K562 (cell line): ENCODE measurements around the gene EDDM13. TPM values are rescaled to one million over a fixed set of nuclear protein-coding genes. Genes with fewer than 3 reads are reported as not detected.

Experiments
- ATAC-seq: fragments of 200-7000 bp; cut with Tn5 transposase; 3 replicates; pipeline ENCODE4 v1.9.1; 2020; ENCODE audit warnings: moderate library complexity
- BruUV-seq: library from RNA; stranded (reverse); fragments of 400-500 nt; replicated peaks from 2 replicates; lab custom pipeline; 2021; lab: Mats Ljungman, UMichigan
- CTCF ChIA-PET: fragments of 300-600 bp; formaldehyde crosslinking; extraction: SDS; loops from one replicate; lab custom pipeline; 2021; ENCODE audit warnings: low intra/inter-chr PET ratio; lab: Yijun Ruan, JAX
- POLR2A ChIA-PET: fragments of 300-600, 350-650 bp; sonication (Branson Sonifier 250); formaldehyde crosslinking; extraction: SDS; loops from one replicate; lab custom pipeline; 2021; ENCODE audit warnings: antibody characterized with exemption, inconsistent platforms; lab: Yijun Ruan, JAX
- DNase-seq, 4 experiments: peaks; one replicate each; pipeline versions ENCODE4 v3.0.0 to v3.0.0-alpha.2; 2011 to 2018; ENCODE audit warnings: low spot score in 3 of 4, mixed read lengths in 3 of 4; ENCODE audit errors: extremely low read depth in 1 of 4
- FAIRE-seq: peaks from 2 replicates; lab custom pipeline; 2011; peaks lifted over from hg19 to GRCh38; lab: Jason Lieb, UNC
- H2AFZ ChIP-seq: 2 replicates; pipeline ENCODE4 v1.6.0; 2011; ENCODE audit warnings: low read depth, low read length, control low read depth, inconsistent platforms
- H3K27ac ChIP-seq: fragments of 200-600 bp; 3 replicates; pipeline ENCODE4 v1.8.0; 2011; ENCODE audit warnings: low read depth, mild to moderate bottlenecking, control low read depth, inconsistent platforms, low read length, moderate library complexity, mixed read lengths; ENCODE audit errors: extremely low read depth
- H3K27me3 ChIP-seq, 2 experiments: fragments of 300-600 bp in 1 of 2; 2 replicates in 1 of 2; 3 replicates in 1 of 2; pipeline versions ENCODE4 v1.6.0 to v1.8.0; 2011; ENCODE audit warnings: inconsistent platforms in 2 of 2, low read length in 2 of 2, mild to moderate bottlenecking in 1 of 2, mixed read lengths in 1 of 2, moderate library complexity in 1 of 2; ENCODE audit not compliant: control insufficient read depth in 2 of 2, insufficient read depth in 2 of 2
- H3K36me3 ChIP-seq: fragments of 300-600 bp; 3 replicates; pipeline ENCODE4 v1.8.0; 2011; ENCODE audit warnings: mild to moderate bottlenecking, low read length, inconsistent platforms; ENCODE audit not compliant: control insufficient read depth, insufficient read depth
- H3K4me1 ChIP-seq, 2 experiments: fragments of 200-600 bp in 1 of 2; replicated peaks in 1 of 2; 2 replicates in 1 of 2; 3 replicates in 1 of 2; pipeline versions ENCODE4 v1.5.1 to v1.8.0; 2011; ENCODE audit warnings: inconsistent platforms in 2 of 2, low read length in 2 of 2, mild to moderate bottlenecking in 1 of 2, mixed read lengths in 1 of 2, moderate library complexity in 1 of 2; ENCODE audit not compliant: control insufficient read depth in 2 of 2, insufficient read depth in 2 of 2
- H3K4me2 ChIP-seq: 2 replicates; pipeline ENCODE4 v1.6.1; 2011; ENCODE audit warnings: low read length, control low read depth, inconsistent platforms, mixed read lengths; ENCODE audit not compliant: insufficient read depth
- H3K4me3 ChIP-seq: fragments of 200-600 bp; sonication (generic), shearing (Covaris generic); 2 replicates; pipeline ENCODE4 v1.5.1; 2016; ENCODE audit warnings: control low read depth, inconsistent platforms
- H3K79me2 ChIP-seq: fragments of 200-600 bp; 3 replicates; pipeline ENCODE4 v1.8.0; 2011; ENCODE audit warnings: low read length, inconsistent platforms; ENCODE audit not compliant: control insufficient read depth, insufficient read depth
- H3K9ac ChIP-seq, 2 experiments: 2 replicates each; pipeline versions ENCODE4 v1.6.0 to v1.6.1; 2011; ENCODE audit warnings: low read depth in 2 of 2, low read length in 2 of 2, control low read depth in 1 of 2, inconsistent platforms in 1 of 2, mild to moderate bottlenecking in 1 of 2, mixed read lengths in 1 of 2; ENCODE audit not compliant: insufficient read depth in 1 of 2
- H3K9me1 ChIP-seq: one replicate; pipeline ENCODE4 v1.6.0; 2011; ENCODE audit warnings: inconsistent platforms, mild to moderate bottlenecking, low read length, moderate library complexity; ENCODE audit not compliant: control insufficient read depth, insufficient read depth
- H3K9me3 ChIP-seq: replicated peaks from 2 replicates; pipeline ENCODE4 v1.5.1; 2011; ENCODE audit warnings: low read depth, low read length, inconsistent platforms; ENCODE audit not compliant: control insufficient read depth, insufficient read depth
- H4K20me1 ChIP-seq: replicated peaks from 2 replicates; pipeline ENCODE4 v1.6.1; 2011; ENCODE audit warnings: low read length, inconsistent platforms, mixed read lengths; ENCODE audit not compliant: control insufficient read depth, insufficient read depth
- CTBP1 ChIP-seq: fragments of 450-650 bp; IDR thresholded peaks from 2 replicates; pipeline ENCODE4 v1.6.1; 2016; ENCODE audit warnings: borderline replicate concordance
- CXXC5 ChIP-seq: fragments of 250-450 bp; sonication (Bioruptor Pico); IDR thresholded peaks from 2 replicates; pipeline ENCODE4 v1.8.0; 2022; ENCODE audit warnings: inconsistent platforms, mild to moderate bottlenecking, moderate library complexity
- HDAC6 ChIP-seq: IDR thresholded peaks from 2 replicates; pipeline ENCODE4 v1.6.1; 2012; ENCODE audit warnings: low read depth, mild to moderate bottlenecking, control low read depth, inconsistent platforms, low read length, moderate library complexity
- ILF3 ChIP-seq: fragments of 450-650 bp; IDR thresholded peaks from 2 replicates; pipeline ENCODE4 v1.6.1; 2018; ENCODE audit warnings: antibody characterized with exemption, mild to moderate bottlenecking, moderate library complexity, borderline replicate concordance
- JUN ChIP-seq, 2 experiments: sonication (generic) in 1 of 2; formaldehyde crosslinking in 1 of 2; IDR thresholded peaks; 2 replicates each; pipeline versions ENCODE4 v1.6.1 to v1.8.0; 2012 to 2022; ENCODE audit warnings: borderline replicate concordance in 2 of 2, mild to moderate bottlenecking in 2 of 2, improper control_type of control experiment in 1 of 2, low read depth in 1 of 2, low read length in 1 of 2, missing genetic modification reagents in 1 of 2
- MBD2 ChIP-seq: sonication (generic); IDR thresholded peaks from 2 replicates; pipeline ENCODE4 v1.6.1; 2016; ENCODE audit warnings: low read depth, borderline replicate concordance
- MXI1 ChIP-seq: IDR thresholded peaks from 2 replicates; pipeline ENCODE4 v1.6.1; 2011; ENCODE audit warnings: low read depth, mild to moderate bottlenecking, improper control_type of control experiment, low read length
- NR2C1 ChIP-seq, 2 experiments: fragments of 450-650 bp; IDR thresholded peaks; 2 replicates each; pipeline ENCODE4 v1.6.1; 2017; ENCODE audit warnings: mild to moderate bottlenecking in 2 of 2, antibody characterized with exemption in 1 of 2, inconsistent platforms in 1 of 2, missing compliant biosample characterization in 1 of 2, missing genetic modification characterization in 1 of 2
- NRF1 ChIP-seq, 2 experiments: fragments of 450-650 bp; IDR thresholded peaks in 1 of 2; conservative IDR thresholded peaks in 1 of 2; 2 replicates each; pipeline ENCODE4 v1.6.1; 2014; ENCODE audit warnings: mild to moderate bottlenecking in 2 of 2
- RREB1 ChIP-seq: fragments of 250-450 bp; sonication (Bioruptor Pico); IDR thresholded peaks from 2 replicates; pipeline ENCODE4 v1.4.0; 2020
- SP2 ChIP-seq: IDR thresholded peaks from 2 replicates; pipeline ENCODE4 v1.6.1; 2011; ENCODE audit warnings: mild to moderate bottlenecking, low read depth, low read length, moderate library complexity; ENCODE audit not compliant: poor library complexity, severe bottlenecking; ENCODE audit errors: extremely low read depth
- ZNF354B ChIP-seq: fragments of 250-450 bp; sonication (Bioruptor Pico); IDR thresholded peaks from 2 replicates; pipeline ENCODE4 v1.4.0; 2020
- WGBS: fragments of 100-300 bp; shearing (Covaris generic); methylation state at CpG from one replicate; pipeline ENCODE4 v1.1.6; 2016; ENCODE audit warnings: low coverage, mixed read lengths; ENCODE audit not compliant: insufficient coverage; ENCODE audit errors: missing lambda C conversion rate; 5-methylcytosine and 5-hydroxymethylcytosine counted together
- in situ Hi-C: fragments of 300-500 bp; cut with MboI; formaldehyde crosslinking; loops from 4 replicates; pipeline ENCODE4 v1.15.0; 2018; ENCODE audit warnings: inconsistent platforms, mixed read lengths
- intact Hi-C: fragments of 100-400 bp; cut with micrococcal nuclease; formaldehyde crosslinking; loops from 2 replicates; pipeline ENCODE4 v1.14.2; 2022
- polyA plus RNA-seq, 8 experiments: library from polyadenylated mRNA; depleted of rRNA in 4 of 8; stranded (reverse) in 5 of 8; unstranded in 3 of 8; fragments of >200 nt; fragmentation: Nextera tagmentation in 2 of 8; fragmentation: Illumina TruSeq in 1 of 8; extraction: Ambion mirVana in 2 of 8; extraction: Trizol in 1 of 8; gene quantifications; 2 replicates each; pipeline versions ENCODE4 v1.2.1 to v1.2.3, GENCODE V29; 2011 to 2014; ENCODE audit warnings: inconsistent platforms in 1 of 8, missing spikeins in 1 of 8
- total RNA-seq, 7 experiments: library from RNA; depleted of rRNA in 6 of 7; stranded (reverse); fragments of >200 nt in 6 of 7; fragmentation: Illumina TruSeq in 2 of 7; extraction: Trizol in 2 of 7; gene quantifications; 2 replicates each; pipeline versions ENCODE4 v1.2.1 to v1.2.3, GENCODE V29; 2011 to 2021; ENCODE audit warnings: low replicate concordance in 1 of 7
- TF ChIP-seq, protein P1 (sequence below): fragments of 200-800 bp; sonication (Bioruptor generic); IDR thresholded peaks from 2 replicates; pipeline ENCODE4 v1.6.1; 2017; ENCODE audit warnings: missing genetic modification characterization, missing compliant biosample characterization

EDDM13 gene
- total and polyA plus RNA-seq, 9 of the 15 experiments (the other 6 are each of a cell fraction or from before 2014, with no cell fraction given) = 2.0 to 7.7 (median 4.1) TPM

DNA sequence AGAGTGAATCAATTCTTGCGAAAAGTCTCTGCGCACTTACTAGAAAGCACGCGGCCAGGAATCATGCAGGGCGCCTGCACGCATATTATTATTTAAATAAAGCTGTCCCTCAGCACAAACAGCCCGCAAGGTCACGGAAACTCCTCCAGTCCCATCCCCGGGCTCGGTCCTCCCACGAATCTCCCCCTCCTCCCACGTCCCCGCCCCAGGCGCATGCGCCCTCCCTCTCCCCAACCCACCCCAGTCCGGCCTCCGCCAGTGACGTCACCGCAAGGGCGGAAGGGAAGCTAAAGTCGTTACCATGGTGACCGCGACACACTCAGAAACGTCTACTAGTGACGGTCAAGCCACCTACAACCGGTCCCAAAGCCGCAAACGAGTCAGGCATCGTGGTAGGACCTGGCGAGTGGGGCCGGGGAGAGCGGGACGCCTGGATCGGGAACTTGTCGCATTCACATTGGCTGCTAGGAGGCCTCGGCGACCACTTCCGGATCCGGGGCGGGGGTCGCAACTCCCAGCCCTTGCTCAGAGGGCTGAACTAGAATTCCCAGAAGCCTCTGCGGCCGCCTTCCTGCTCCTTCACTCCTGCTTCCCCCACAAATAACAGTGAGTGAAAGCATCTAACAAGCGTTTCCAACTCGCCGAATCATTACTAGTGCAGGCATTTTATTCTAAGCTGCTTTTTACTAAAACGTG lies 42.0 kb downstream of the EDDM13 start, which contains the start of gene ZSCAN5A:
ZSCAN5A (minus strand) TSS at position 459 of the 696 bp plus-strand sequence. CDS start 89,793 bp downstream, outside the sequence.
- peaks cover 3% of the 10 kb centered on the region; the same call in 1 of the 2 replicates for H3K9me3 ChIP-seq
- CTCF ChIA-PET = no interaction called here
- in situ Hi-C loops = loop anchor here (25.0 kb wide), 1 partner anchor 677 kb away; the partner anchor contains the start of genes CCDC106, ZNF580 and ZNF581
- ATAC-seq (peak; percentile 86), FAIRE-seq (no peak), DNase-seq (peak; percentile 97 to 99 (median 99))
- peaks cover 16 to 17% of the 10 kb centered on the region in 2 experiments for H3K4me1 ChIP-seq
- H3K9me1 ChIP-seq = no peaks in the 10 kb centered on the region
- peak within 1 kb of the TSS; percentile 99 for H3K27ac ChIP-seq
- BruUV-seq = no TSS peak
- WGBS = under 1% methylated on average over 33 of the region's 47 CpGs
- no peaks in the 10 kb centered on the region for H3K27me3 ChIP-seq
- H4K20me1 ChIP-seq = no peaks in the 10 kb centered on the region
- H3K36me3 ChIP-seq = peaks cover 25% of the 10 kb centered on the region; the same call in 2 of the 3 replicates
- POLR2A ChIA-PET = interaction anchor here (0.6 to 1.2 kb wide), 5 partner anchors 46 to 238 kb away, joined by 3 read pairs; no protein-coding TSS in a partner anchor
- peaks cover 12% of the 10 kb centered on the region for H3K79me2 ChIP-seq
- H2AFZ ChIP-seq = peak within 1 kb of the TSS; percentile 100
- intact Hi-C loops = loop anchor here (5.0 kb wide), 1 partner anchor 38 kb away; no protein-coding TSS in a partner anchor
- H3K4me2 ChIP-seq = peak within 1 kb of the TSS; percentile 99
- peak within 1 kb of the TSS; percentile 92 to 95 for H3K9ac ChIP-seq
- H3K4me3 ChIP-seq = peak within 1 kb of the TSS; percentile 77
- TF ChIP-seq MBD2 (peak; percentile 72; the same call in 1 of the 2 replicates), JUN (IDR thresholded peaks at IDR 0.05; ENCODE audit: borderline replicate concordance, low read depth, low read length) (peak; percentile 71), JUN (CRISPR knock-in tag; IDR thresholded peaks at IDR 0.05; ENCODE audit: borderline replicate concordance) (no peak), CTBP1 (0 out of 2 replicates have a peak, but pooled peaks have one; percentile 23), MXI1 (no peak; the same call in 1 of the 2 replicates), SP2 (peak; percentile 30), ZNF354B (CRISPR knock-in tag) (no peak), ILF3 (no peak), NRF1 (conservative IDR thresholded peaks at IDR 0.05 in 1 of 2, IDR thresholded peaks at IDR 0.05 in 1 of 2) (peak; percentile 81 to 83), CXXC5 (CRISPR knock-in tag) (peak; percentile 48), NR2C1 (IDR thresholded peaks at IDR 0.05) (peak; percentile 99), NR2C1 (tag; IDR thresholded peaks at IDR 0.05) (peak; percentile 99), RREB1 (CRISPR knock-in tag) (no peak), HDAC6 (no peak)
- TF ChIP-seq, protein P1, sequence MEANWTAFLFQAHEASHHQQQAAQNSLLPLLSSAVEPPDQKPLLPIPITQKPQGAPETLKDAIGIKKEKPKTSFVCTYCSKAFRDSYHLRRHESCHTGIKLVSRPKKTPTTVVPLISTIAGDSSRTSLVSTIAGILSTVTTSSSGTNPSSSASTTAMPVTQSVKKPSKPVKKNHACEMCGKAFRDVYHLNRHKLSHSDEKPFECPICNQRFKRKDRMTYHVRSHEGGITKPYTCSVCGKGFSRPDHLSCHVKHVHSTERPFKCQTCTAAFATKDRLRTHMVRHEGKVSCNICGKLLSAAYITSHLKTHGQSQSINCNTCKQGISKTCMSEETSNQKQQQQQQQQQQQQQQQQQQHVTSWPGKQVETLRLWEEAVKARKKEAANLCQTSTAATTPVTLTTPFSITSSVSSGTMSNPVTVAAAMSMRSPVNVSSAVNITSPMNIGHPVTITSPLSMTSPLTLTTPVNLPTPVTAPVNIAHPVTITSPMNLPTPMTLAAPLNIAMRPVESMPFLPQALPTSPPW = peak; percentile 96
